Gastrocnemius medialis (tissue), 4 donors: ENCODE data around the gene MYLK. TPM values are rescaled to one million over a fixed set of nuclear protein-coding genes. Genes with fewer than 3 reads are reported as not detected.

Experiments used
- ATAC-seq, 2 donors: fragments of 150-250 bp; one replicate each; pipeline ENCODE4 v1.9.1; 2016
- DNase-seq, 2 donors: peaks; one replicate each; pipeline ENCODE4 v3.0.0-alpha.2; 2019
- H3K27ac ChIP-seq, 4 donors: fragments of 200-600 bp; sonication (generic); 1 replicate in 1 of 4; 2 replicates in 3 of 4; pipeline ENCODE4 v1.5.1; 2016 to 2018; ENCODE audit warnings: mild to moderate bottlenecking in 2 of 4, moderate library complexity in 1 of 4
- H3K27me3 ChIP-seq, 3 donors: fragments of 200-600 bp; sonication (generic) in 2 of 3; 1 replicate in 1 of 3; 2 replicates in 2 of 3; pipeline versions ENCODE4 v1.5.1 to v1.6.0; 2016 to 2019; ENCODE audit warnings: mild to moderate bottlenecking in 1 of 3, moderate library complexity in 1 of 3
- H3K36me3 ChIP-seq, 2 donors: fragments of 200-600 bp; sonication (generic) in 1 of 2; one replicate each; pipeline ENCODE4 v1.5.1; 2017 to 2018
- H3K4me1 ChIP-seq, 2 donors: fragments of 200-600 bp; sonication (generic) in 1 of 2; one replicate each; pipeline ENCODE4 v1.5.1; 2016 to 2017; ENCODE audit warnings: mild to moderate bottlenecking in 2 of 2
- H3K4me3 ChIP-seq, 4 donors: fragments of 200-600 bp; sonication (generic) in 3 of 4; 1 replicate in 1 of 4; 2 replicates in 3 of 4; pipeline ENCODE4 v1.5.1; 2016 to 2019; ENCODE audit warnings: mild to moderate bottlenecking in 2 of 4
- H3K9me3 ChIP-seq, 3 donors: fragments of 200-600 bp; sonication (generic) in 2 of 3; 1 replicate in 1 of 3; 2 replicates in 2 of 3; pipeline ENCODE4 v1.5.1; 2016 to 2019
- POLR2A ChIP-seq, 2 donors: fragments of 450-650 bp; IDR thresholded peaks; one replicate each; pipeline ENCODE4 v1.6.1; 2017; ENCODE audit warnings: antibody characterized with exemption in 2 of 2, mild to moderate bottlenecking in 2 of 2, moderate library complexity in 2 of 2
- in situ Hi-C, 4 donors: fragments of 200-750 bp; cut with MboI; loops; one replicate each; pipeline versions ENCODE4 v1.15.0 to v1.8.0; 2017; ENCODE audit warnings: low sequenced_read_pairs in 4 of 4
- intact Hi-C: fragments of 100-400 bp; cut with DNase I; formaldehyde crosslinking; loops from one replicate; pipeline ENCODE4 v1.15.1; 2023; ENCODE audit warnings: low total_unique reads
- total RNA-seq, 4 donors: library from RNA; depleted of rRNA; stranded (reverse); fragments of >200 nt; gene quantifications; one replicate each; pipeline versions ENCODE4 v1.1.0 to v1.2.3, GENCODE V29; 2016
- TF ChIP-seq, protein P1 (sequence below), 5 experiments: fragments of 450-650 bp in 3 of 5; fragments of 200-600 bp in 2 of 5; sonication (generic) in 2 of 5; IDR thresholded peaks in 4 of 5; conservative IDR thresholded peaks in 1 of 5; 1 replicate in 4 of 5; 2 replicates in 1 of 5; pipeline ENCODE4 v1.5.1; 2016 to 2019; ENCODE audit warnings: antibody characterized with exemption in 5 of 5, mild to moderate bottlenecking in 3 of 5, moderate library complexity in 3 of 5

Gene MYLK
- total RNA-seq, 4 donors from 2014 or later = 5.6 to 19.6 (median 8.8) TPM

DNA sequence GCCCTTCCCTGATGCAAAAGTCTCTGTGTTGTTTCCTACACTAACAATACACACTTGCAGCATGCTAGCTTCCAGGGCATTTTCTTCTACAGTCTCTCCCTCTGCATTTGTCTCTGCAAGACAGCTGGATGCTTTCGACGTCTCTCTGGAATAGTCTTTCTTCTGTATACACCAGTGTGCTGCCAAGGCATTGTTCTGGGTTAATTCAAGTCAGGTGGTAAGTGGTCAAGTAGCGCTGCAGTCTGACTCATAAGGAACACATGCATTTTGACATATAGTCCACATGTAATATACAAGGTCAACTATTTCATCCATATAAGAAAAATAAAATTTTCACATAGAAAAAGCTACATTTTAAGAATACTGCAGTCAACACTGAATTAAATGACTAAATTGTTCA is 92.7 kb downstream of the MYLK start:
- Histone ChIP-seq H3K4me1 (no peaks in the 10 kb centered on the region), H3K27me3 (no peaks in the 10 kb centered on the region), H3K27ac (no peak overlapping the region), H3K36me3 (no peaks in the 10 kb centered on the region), H3K9me3 (no peaks in the 10 kb centered on the region), H3K4me3 (no peak overlapping the region)
- DNase-seq = no peak
- no peak for TF ChIP-seq POLR2A (IDR thresholded peaks at IDR 0.05)
- TF ChIP-seq, protein P1, sequence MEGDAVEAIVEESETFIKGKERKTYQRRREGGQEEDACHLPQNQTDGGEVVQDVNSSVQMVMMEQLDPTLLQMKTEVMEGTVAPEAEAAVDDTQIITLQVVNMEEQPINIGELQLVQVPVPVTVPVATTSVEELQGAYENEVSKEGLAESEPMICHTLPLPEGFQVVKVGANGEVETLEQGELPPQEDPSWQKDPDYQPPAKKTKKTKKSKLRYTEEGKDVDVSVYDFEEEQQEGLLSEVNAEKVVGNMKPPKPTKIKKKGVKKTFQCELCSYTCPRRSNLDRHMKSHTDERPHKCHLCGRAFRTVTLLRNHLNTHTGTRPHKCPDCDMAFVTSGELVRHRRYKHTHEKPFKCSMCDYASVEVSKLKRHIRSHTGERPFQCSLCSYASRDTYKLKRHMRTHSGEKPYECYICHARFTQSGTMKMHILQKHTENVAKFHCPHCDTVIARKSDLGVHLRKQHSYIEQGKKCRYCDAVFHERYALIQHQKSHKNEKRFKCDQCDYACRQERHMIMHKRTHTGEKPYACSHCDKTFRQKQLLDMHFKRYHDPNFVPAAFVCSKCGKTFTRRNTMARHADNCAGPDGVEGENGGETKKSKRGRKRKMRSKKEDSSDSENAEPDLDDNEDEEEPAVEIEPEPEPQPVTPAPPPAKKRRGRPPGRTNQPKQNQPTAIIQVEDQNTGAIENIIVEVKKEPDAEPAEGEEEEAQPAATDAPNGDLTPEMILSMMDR (IDR thresholded peaks at IDR 0.05 in 4 of 5, conservative IDR thresholded peaks at IDR 0.05 in 1 of 5) = no peak
- intact Hi-C loops = no loop called here
- ATAC-seq = no peak
- in situ Hi-C loops = no loop called here

DNA sequence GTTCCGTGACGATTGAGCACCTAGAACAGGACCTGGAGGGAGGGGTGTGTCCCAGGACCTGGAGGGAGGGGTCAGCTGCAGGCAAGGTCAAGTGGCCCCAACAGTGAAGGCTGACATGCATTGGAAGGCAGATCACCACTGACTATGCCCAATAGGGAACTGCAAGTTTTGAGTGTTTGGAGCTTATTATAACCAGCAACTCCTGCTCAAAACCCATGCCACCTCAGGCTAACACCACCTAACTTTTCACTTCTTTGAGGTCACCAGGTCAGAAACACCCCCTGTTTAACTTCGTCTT is 93.1 kb downstream of the MYLK start:
- H3K36me3 ChIP-seq = no peaks in the 10 kb centered on the region
- intact Hi-C loops (no loop called here), in situ Hi-C loops (no loop called here)
- H3K4me1 ChIP-seq = no peaks in the 10 kb centered on the region
- H3K4me3 ChIP-seq = no peak overlapping the region
- no peaks in the 10 kb centered on the region for H3K9me3 ChIP-seq
- no peaks in the 10 kb centered on the region for H3K27me3 ChIP-seq
- H3K27ac ChIP-seq = no peak overlapping the region
- ATAC-seq (no peak), DNase-seq (no peak)
- TF ChIP-seq, protein P1 (IDR thresholded peaks at IDR 0.05 in 4 of 5, conservative IDR thresholded peaks at IDR 0.05 in 1 of 5) = no peak
- no peak for TF ChIP-seq POLR2A (IDR thresholded peaks at IDR 0.05)

DNA sequence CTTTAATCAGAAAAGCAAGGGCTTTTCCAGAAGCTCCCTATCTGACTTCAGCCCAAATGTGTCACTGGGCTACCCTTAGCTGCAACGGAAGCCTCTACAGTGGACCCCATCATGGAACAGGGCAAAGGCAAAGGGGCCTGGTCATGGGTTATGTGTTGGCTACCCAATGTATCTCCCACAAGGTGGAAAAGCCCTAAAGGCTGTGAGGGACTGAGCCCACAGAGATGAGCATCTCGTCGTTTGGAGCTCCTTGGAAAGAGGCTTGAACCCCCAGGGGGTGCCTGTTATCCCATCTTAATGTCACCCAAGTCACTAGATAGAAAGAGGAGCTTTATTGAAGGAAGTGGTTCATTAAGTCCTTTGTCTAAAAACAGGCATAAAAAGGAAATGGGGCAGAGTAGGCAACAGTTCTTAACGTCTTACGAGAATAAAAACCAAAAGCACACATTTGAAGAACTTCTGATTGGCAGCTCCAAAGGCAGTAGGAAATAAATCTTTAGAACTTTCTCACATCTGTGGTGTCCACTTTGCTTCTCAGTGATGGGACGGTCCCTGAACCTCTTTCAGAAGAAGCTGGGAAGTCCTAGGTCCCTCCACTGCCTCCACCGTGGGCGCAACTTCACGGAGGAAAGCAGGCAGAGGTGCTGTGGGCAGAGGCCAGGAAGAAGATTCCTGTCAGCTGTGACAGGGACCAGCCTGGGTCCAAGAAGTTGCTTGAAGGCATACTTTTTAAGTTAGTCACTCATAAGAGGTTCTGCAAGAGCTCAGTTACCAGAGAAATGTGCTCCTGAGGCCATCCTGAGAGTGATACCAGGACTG is 93.7 kb downstream of the MYLK start:
- no peaks in the 10 kb centered on the region for H3K36me3 ChIP-seq
- in situ Hi-C loops (no loop called here), intact Hi-C loops (no loop called here)
- no peaks in the 10 kb centered on the region for H3K27me3 ChIP-seq
- no peaks in the 10 kb centered on the region for H3K9me3 ChIP-seq
- DNase-seq = no peak
- H3K4me1 ChIP-seq = no peaks in the 10 kb centered on the region
- TF ChIP-seq, protein P1 (IDR thresholded peaks at IDR 0.05 in 4 of 5, conservative IDR thresholded peaks at IDR 0.05 in 1 of 5) = no peak
- TF ChIP-seq POLR2A (IDR thresholded peaks at IDR 0.05) = no peak
- no peak for ATAC-seq
- H3K4me3 ChIP-seq = no peak overlapping the region
- H3K27ac ChIP-seq = no peak overlapping the region

DNA sequence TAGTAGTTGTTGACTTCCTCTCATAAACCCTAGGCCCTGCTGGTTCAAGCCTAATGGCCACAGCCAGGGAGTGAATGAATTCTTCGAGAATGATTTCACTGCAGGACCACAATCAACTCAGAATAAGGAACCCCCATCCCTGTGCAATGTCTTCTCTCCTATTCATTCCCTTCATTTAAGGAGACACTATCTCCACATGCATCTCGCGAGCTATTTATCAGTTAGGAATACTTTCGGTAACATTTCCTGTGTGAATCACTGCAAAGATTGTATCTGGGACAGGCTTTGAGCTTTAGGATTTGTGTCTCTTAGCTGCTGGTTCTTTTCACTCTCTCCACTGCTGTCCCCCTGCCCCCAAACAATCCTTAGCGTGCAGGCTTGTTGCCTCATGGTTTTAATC is 94.4 kb downstream of the MYLK start:
- intact Hi-C loops (no loop called here), in situ Hi-C loops (no loop called here)
- no peak overlapping the region for H3K27ac ChIP-seq
- no peaks in the 10 kb centered on the region for H3K27me3 ChIP-seq
- no peaks in the 10 kb centered on the region for H3K36me3 ChIP-seq
- DNase-seq (no peak), ATAC-seq (no peak)
- H3K9me3 ChIP-seq = no peaks in the 10 kb centered on the region
- no peak overlapping the region for H3K4me3 ChIP-seq
- no peaks in the 10 kb centered on the region for H3K4me1 ChIP-seq
- TF ChIP-seq POLR2A (IDR thresholded peaks at IDR 0.05) = no peak
- TF ChIP-seq, protein P1 (IDR thresholded peaks at IDR 0.05 in 4 of 5, conservative IDR thresholded peaks at IDR 0.05 in 1 of 5) = no peak

DNA sequence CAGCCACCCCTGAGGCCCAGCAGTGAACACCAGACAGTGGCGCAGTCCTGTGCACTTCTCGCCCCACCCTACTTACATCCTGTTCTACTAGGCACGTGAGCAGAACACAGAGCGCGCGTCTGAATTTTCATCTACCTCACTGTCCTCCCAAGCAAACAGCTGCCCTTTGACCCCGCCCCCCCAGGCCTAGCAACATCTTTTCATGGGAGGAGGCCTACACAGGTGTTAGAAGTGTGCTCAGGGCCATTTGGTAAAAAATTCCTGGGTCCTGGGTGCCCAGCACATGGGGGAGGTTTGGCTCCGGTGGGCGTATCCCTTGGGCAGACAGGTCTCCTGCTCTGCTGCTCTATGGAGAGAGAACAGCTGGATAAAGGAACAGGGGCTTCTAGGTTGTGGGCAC is 95.0 kb downstream of the MYLK start:
- no peak for DNase-seq
- H3K4me1 ChIP-seq = no peaks in the 10 kb centered on the region
- in situ Hi-C loops (no loop called here), intact Hi-C loops (no loop called here)
- H3K27me3 ChIP-seq = no peaks in the 10 kb centered on the region
- no peaks in the 10 kb centered on the region for H3K9me3 ChIP-seq
- no peak for ATAC-seq
- no peaks in the 10 kb centered on the region for H3K36me3 ChIP-seq
- TF ChIP-seq POLR2A (IDR thresholded peaks at IDR 0.05) = no peak
- TF ChIP-seq, protein P1 (IDR thresholded peaks at IDR 0.05 in 4 of 5, conservative IDR thresholded peaks at IDR 0.05 in 1 of 5) = no peak
- no peak overlapping the region for H3K4me3 ChIP-seq
- no peak overlapping the region for H3K27ac ChIP-seq
